HS-5 (cell line): ENCODE measurements around the gene CDHR5.
A peak's percentile ranks its signal among the peaks of the same experiment; 100 is the strongest.

ENCODE experiments used
- DNase-seq: peaks from one replicate; pipeline ENCODE4 v3.0.0-alpha.2; 2012; ENCODE audit warnings: low read depth

The CDHR5 gene

GRCh38 chr11:623349-623869, 1.3 kb downstream of the CDHR5 start:
- DNase-seq: no peak

- DNase-seq: no peak
Measured at GRCh38 chr11:621838-622237, 2.9 kb downstream of the CDHR5 start.

- DNase-seq: no peak
Measured at GRCh38 chr11:620935-621814, 3.6 kb downstream of the CDHR5 start.

GRCh38 chr11:620201-620600, 4.6 kb downstream of the CDHR5 start:
- DNase-seq: no peak

GRCh38 chr11:619628-620050, 5.1 kb downstream of the CDHR5 start:
- DNase-seq: no peak

GRCh38 chr11:618856-619627, 5.7 kb downstream of the CDHR5 start:
- DNase-seq: no peak

- no peak for DNase-seq
Measured at GRCh38 chr11:617912-618682, 6.7 kb downstream of the CDHR5 start.

DNA sequence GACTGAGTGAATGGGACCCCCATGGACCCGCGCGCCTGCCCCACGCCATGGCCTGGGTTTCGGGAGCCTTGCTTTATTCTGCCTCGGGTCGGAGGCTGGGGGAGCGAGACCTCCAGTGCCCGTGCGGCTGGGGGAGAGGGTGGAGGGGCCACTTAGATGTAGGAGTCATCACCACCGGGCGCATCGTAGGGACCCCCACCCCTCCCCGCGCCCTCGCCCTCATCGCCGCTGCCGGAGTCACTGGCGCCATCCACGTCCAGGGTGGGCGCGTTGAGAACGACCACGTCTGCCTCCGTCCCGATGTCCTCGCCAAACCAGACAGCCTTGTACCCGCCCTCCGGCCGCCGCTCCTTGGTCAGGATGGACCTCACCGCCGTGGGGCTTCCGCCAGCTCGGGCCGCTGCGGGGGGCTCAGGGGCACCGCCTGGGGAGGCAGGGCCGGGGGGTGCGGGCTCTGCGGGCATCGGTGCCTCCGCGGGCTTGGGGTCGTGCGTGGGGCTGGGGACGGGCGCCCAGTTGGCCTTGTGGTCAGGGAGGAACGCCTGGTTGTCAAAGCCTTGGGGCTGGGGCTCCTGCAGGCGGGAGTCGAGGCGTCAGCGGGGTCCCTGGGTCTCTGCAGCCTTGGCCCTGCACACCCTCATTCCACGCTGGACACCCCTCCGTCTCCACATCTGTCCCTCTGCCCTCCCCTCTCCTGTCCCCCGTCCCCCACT, 7.4 kb downstream of the CDHR5 start:
- no peak for DNase-seq

- DNase-seq: no peak
Measured at GRCh38 chr11:616320-617198, 8.2 kb downstream of the CDHR5 start.

DNA sequence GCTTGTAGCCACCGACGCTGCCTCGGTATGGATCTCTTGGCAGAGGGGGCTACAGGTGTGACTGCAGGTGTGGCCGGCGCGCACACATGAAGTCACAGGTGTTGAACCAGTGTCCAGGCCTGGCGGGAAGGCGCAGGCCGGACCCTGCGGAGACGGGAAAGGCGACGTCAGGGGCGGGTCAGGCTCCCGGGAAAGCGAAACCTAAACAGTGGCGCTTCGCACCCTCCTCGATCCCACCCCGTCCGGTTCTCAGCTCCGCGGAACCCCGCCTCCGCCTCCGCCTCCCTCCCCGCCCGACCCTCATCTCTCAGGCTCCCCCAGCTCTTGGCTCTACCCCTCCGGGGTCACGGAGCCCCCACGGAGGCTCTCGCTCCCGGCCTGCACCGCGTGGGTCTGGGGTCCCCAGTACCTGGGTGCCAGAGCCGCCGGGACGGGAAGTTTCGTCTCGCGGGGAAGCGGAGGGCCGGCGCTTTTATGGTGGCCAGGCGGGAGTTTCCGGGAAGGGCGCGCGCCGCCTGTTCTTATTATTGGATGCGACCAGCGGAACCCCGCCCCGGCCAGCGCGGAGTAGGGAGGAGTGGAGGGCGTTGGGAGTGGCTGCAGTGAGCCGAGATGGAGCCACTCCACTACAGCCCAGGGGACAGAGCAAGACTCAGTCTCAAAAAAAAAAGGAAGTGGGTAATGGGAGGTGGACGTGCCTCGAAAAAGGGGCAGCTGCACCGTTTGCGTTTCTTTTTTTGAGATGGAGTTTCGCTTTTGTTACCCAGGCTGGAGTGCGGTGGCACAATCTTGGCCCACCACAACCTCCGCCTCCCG, 9.0 kb downstream of the CDHR5 start, which contains the start of gene IRF7:
Gene IRF7, minus strand, starts transcription at position 447 of the 816 bp plus-strand sequence. CDS start 586 bp downstream, outside the sequence.
- peak; percentile 65 for DNase-seq

DNA sequence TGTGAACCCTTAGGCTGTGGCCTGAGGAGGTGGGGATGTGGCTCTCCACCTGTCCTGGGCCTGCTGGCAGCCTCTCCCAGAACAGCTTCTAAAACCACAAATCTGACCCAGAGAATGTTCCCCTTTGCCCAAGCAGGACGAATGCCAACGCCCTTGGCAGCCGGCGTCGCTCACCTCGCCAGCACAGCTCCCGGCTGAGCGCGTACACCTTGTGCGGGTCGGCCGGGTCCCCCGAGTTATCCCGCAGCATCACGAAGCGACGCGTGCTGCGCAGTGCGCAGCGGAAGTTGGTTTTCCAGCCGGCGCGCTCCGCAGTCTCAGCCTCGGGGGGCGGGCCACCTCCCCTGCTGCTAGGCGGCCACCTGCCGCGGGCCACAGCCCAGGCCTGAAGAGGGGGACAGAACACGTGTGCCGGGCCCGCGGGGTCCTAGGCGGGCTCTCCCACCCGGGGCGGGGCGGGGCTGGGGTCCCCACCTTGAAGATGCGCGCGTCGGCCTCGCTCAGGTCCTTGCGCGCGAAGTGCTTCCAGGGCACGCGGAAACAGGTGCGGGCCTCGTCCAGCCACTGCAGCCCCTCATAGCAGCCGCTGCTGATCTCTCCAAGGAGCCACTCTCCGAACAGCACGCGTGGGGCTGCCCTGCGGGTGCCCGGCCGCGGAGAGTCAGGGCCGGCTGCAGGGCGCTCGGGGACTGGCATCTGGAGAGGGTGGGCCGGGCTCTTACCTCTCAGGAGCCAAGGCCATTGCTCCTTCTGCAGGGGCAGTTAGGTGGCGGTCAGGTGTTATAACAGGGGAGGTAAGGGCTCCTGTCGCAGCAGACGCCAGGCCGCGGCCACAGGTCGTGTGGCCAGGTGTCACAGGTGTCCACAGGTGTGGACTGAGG, 9.9 kb downstream of the CDHR5 start:
- no peak for DNase-seq

DNA sequence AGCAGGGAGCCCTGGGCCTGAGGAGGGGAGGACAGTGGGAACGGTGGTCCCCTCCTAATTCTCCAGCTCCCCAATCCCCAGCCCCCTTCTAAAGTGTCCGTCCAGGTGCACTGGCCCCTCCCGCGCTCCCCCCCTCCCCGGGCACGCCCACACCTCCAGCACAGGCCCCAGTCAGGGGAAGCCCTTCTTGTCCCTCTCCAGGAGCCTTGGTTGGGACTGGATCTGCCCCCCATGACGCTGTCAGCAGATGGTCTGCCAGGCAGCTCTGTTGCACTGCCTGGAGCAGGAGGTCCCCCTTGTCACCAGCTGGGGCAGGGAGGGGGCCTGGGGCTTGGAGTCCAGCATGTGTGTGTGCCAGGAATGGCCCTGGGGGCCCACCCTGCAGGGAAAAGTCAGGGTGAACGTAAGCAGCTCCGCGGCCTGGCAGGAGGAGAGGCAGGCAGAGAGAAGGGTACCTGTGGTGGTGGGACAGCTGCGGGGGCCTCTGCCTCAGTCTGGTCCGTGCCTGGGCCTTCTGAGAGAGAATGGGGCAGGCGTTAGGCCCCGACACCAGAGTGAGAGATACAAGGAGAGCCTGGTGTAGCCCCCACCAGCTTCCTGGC, 10.6 kb downstream of the CDHR5 start:
- no peak for DNase-seq

DNA sequence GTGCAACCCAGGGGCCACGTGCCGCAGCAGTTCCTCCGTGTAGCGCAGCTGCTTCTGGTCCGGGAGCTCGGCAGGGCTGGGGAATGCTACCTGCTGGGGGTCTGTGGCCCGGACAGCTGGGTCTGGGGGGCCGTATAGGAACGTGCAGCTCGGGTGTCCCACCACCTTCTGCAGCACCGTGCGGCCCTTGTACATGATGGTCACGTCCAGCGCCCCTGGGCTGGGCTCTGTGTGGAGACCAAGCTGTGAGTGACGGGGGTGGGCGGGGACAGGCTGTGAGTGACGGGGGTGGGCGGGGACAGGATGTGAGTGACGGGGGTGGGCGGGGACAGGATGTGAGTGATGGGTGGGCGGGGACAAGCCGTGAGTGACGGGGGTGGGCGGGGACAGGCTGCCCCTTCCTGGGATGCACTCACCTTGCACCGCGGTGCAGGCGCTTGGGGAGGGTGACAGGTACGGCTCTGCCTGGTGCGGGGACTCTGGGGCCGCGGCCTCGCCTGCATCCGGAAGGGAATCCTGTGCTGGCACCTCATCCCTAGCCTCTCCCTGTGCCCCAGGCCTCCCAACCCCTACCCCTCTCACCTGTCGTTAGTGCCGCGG, 11.3 kb downstream of the CDHR5 start:
- no peak for DNase-seq

DNA sequence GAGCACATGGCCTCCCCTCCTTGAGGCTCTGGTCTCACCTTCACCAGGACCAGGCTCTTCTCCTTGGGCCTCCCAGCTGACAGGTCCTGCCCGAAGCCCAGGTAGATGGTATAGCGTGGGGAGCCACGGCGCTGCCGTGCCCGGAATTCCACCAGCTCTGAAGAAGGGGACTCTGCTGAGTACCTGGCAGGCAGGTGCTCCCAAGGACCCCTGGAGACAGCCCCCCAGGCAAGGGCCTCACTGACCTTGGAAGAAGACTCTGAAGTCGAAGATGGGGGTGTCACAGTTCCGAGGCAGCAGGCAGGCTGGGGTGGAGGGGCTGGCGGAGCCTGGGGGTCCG, 11.8 kb downstream of the CDHR5 start:
- DNase-seq: no peak

DNA sequence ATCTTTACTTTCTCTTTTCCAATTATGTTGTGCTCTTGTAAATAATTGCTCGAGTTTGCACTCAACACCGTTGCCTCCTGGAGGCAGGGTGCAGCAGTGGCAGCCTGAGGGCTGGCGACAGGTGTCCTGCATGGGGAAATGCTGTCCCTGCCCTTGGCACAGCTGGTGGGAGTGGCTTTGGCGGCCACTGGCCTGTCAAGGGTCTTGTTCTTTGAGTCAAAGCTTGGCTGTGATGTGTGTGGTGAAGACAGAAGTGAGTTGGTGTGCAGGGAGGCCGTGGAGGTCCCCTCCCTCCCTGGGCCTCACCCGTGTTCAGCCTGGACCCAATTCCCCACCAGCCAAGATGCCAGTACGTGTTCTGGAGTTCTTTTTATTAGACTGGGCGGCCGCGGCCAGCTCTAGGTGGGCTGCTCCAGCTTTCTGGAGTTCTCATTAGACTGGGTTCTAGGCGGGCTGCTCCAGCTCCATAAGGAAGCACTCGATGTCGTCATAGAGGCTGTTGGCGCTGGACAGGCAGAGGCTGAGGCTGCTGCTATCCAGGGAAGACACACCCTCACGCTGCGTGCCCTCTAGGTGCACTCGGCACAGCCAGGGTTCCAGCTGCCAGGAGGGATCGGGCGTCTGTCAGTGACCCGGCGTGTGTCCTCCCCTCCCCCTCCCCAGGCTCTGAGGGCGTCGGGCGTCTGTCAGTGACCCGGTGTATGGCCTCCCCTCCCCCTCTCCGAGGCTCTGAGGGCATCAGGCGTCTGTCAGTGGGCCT, 12.4 kb downstream of the CDHR5 start:
- no peak for DNase-seq

DNA sequence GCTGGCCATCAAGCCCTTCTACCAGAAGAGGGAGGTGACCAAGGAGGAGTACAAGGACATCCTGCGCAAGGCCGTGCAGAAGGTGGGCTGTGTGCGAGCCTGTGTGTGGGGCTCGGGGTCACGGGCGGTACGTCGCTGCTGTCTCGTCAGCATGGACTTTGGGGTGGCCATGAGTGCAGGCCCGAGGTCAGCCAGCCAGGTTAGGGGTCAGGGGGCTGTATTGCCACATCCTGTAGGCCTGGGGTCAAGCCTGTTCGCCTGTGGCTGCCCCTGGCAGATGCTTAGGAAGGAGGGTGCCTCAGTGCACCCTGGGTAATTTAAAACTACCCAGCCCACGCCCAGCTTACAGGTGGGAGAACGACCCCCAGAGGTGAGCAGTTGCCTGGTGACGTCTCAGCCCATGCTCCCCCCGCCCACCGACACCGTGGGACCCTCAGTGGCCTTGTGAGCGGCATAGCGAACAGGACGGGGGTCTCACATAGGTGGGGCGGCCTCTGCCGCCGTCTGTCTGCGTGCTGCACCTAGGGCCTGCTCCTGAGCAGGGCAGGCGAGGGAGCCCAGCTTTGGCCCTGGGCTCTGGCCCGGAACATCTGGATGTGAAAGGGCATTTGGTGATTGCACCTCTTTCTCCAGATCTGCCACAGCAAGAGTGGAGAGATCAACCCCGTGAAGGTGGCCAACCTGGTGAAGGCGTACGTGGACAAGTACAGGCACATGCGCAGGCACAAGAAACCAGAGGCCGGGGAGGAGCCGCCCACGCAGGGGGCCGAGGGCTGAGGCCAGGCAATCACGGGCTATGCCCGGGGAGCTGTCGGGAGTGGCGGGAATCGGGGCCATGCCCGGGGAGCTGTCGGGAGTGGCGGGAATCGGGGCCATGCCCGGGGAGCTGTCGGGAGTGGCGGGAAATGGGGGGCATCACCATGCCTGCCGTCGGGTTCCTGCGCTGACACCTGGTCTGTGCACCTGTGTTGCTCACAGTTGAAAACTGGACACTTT, 13.5 kb downstream of the CDHR5 start:
- DNase-seq: no peak
